Endothelial cell (in vitro differentiated cells): Measurements from ENCODE around the gene STX4. TPM values are rescaled to one million over a fixed set of nuclear protein-coding genes. Genes with fewer than 3 reads are reported as not detected.
A peak's percentile ranks its signal among the peaks of the same experiment; 100 is the strongest.

ENCODE experiments used
- DNase-seq: peaks from one replicate; pipeline ENCODE4 v3.0.0; 2021; ENCODE audit warnings: low spot score
- H3K27ac Mint-ChIP-seq: one replicate; pipeline ENCODE4 v1.8.0; 2021; ENCODE audit warnings: mixed read lengths, inconsistent platforms; ENCODE audit not compliant: unreplicated experiment
- H3K27me3 Mint-ChIP-seq: one replicate; pipeline ENCODE4 v1.8.0; 2021; ENCODE audit warnings: mild to moderate bottlenecking, moderate library complexity, mixed read lengths, inconsistent platforms; ENCODE audit not compliant: unreplicated experiment
- H3K36me3 Mint-ChIP-seq: one replicate; pipeline ENCODE4 v1.8.0; 2021; ENCODE audit warnings: mild to moderate bottlenecking, low read depth, mixed read lengths, inconsistent platforms; ENCODE audit not compliant: unreplicated experiment
- H3K4me1 Mint-ChIP-seq: one replicate; pipeline ENCODE4 v1.8.0; 2021; ENCODE audit warnings: mild to moderate bottlenecking, mixed read lengths, inconsistent platforms; ENCODE audit not compliant: unreplicated experiment
- H3K4me3 Mint-ChIP-seq: one replicate; pipeline ENCODE4 v1.8.0; 2021; ENCODE audit warnings: mild to moderate bottlenecking, mixed read lengths, inconsistent platforms; ENCODE audit not compliant: unreplicated experiment
- H3K9me3 Mint-ChIP-seq: one replicate; pipeline ENCODE4 v1.8.0; 2021; ENCODE audit warnings: mixed read lengths, inconsistent platforms; ENCODE audit not compliant: unreplicated experiment
- CTCF ChIP-seq: fragments of 200-600 bp; sonication (generic); IDR thresholded peaks from one replicate; pipeline ENCODE4 v1.5.0; 2021; ENCODE audit warnings: antibody characterized with exemption; ENCODE audit not compliant: unreplicated experiment
- total RNA-seq: library from RNA; stranded (reverse); fragmentation: NEBNext Ultra II Directional; extraction: Animal tissue kit (Norgen Biotek cat#: 25700); gene quantifications from one replicate; pipeline ENCODE4 v1.2.1, GENCODE V29; 2021; ENCODE audit not compliant: unreplicated experiment

Gene STX4
- total RNA-seq, 1 donor from 2014 or later: 74.2 TPM

- H3K27ac Mint-ChIP-seq: peak overlapping the region; percentile 39
- TF ChIP-seq CTCF: no peak
- no peaks in the 10 kb centered on the region for H3K9me3 Mint-ChIP-seq
- H3K4me1 Mint-ChIP-seq: peaks cover 2% of the 10 kb centered on the region
- peaks cover 20% of the 10 kb centered on the region for H3K36me3 Mint-ChIP-seq
- no peak for DNase-seq
- H3K27me3 Mint-ChIP-seq: peaks cover 21% of the 10 kb centered on the region
- H3K4me3 Mint-ChIP-seq: no peak overlapping the region
Observed at GRCh38 chr16:31085411-31085810, 52.1 kb downstream of the STX4 start.

- peaks cover 25% of the 10 kb centered on the region for H3K27me3 Mint-ChIP-seq
- H3K4me3 Mint-ChIP-seq: peak overlapping the region; percentile 60
- DNase-seq: no peak
- no peaks in the 10 kb centered on the region for H3K9me3 Mint-ChIP-seq
- peaks cover 2% of the 10 kb centered on the region for H3K4me1 Mint-ChIP-seq
- TF ChIP-seq CTCF: no peak
- H3K36me3 Mint-ChIP-seq: peaks cover 15% of the 10 kb centered on the region
- H3K27ac Mint-ChIP-seq: no peak overlapping the region
Observed at GRCh38 chr16:31085873-31086628, 52.7 kb downstream of the STX4 start.

- peaks cover 2% of the 10 kb centered on the region for H3K4me1 Mint-ChIP-seq
- H3K4me3 Mint-ChIP-seq: no peak overlapping the region
- peaks cover 15% of the 10 kb centered on the region for H3K36me3 Mint-ChIP-seq
- DNase-seq: no peak
- peaks cover 30% of the 10 kb centered on the region for H3K27me3 Mint-ChIP-seq
- H3K27ac Mint-ChIP-seq: no peak overlapping the region
- H3K9me3 Mint-ChIP-seq: no peaks in the 10 kb centered on the region
- TF ChIP-seq CTCF: no peak
Observed at GRCh38 chr16:31086629-31086906, 53.2 kb downstream of the STX4 start.

GRCh38 chr16:31087481-31087880 lies 54.1 kb downstream of the STX4 start:
- peaks cover 28% of the 10 kb centered on the region for H3K27me3 Mint-ChIP-seq

More at GRCh38 chr16:31087481-31087880, 54.1 kb downstream of the STX4 start:
- H3K9me3 Mint-ChIP-seq: no peaks in the 10 kb centered on the region
- no peak for TF ChIP-seq CTCF
- no peak for DNase-seq
- H3K27ac Mint-ChIP-seq: no peak overlapping the region
- peaks cover 11% of the 10 kb centered on the region for H3K36me3 Mint-ChIP-seq
- H3K4me1 Mint-ChIP-seq: no peaks in the 10 kb centered on the region
- no peak overlapping the region for H3K4me3 Mint-ChIP-seq
